NCI-H1436 treated with DMSO at 0.1 percent for 48 hours (cell line): ENCODE results near the gene CWF19L1.
A peak's percentile ranks its signal among the peaks of the same experiment; 100 is the strongest.

ENCODE experiments used
- DNase-seq: peaks from one replicate; lab custom pipeline; 2025; lab: John Stamatoyannopoulos, UW

The CWF19L1 gene

DNA sequence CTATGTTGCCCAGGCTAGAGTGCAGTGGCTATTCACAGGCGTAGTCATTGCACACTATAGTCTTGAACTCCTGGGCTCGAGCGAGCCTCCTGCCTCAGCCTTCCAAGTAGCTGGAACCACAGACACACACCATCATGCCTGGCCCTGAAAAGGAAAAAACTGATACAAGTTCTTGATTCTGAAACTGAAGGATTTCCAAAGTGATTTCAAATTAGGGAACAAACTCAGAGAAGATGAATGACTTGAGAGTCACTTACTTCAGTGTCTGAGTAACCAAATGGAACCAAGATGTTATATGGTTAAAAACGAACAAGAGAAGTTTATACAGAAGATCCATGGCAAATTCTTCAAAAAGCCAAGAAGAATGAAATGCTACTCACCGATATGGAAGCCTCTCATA lies 14.4 kb downstream of the CWF19L1 start:
- no peak for DNase-seq

DNA sequence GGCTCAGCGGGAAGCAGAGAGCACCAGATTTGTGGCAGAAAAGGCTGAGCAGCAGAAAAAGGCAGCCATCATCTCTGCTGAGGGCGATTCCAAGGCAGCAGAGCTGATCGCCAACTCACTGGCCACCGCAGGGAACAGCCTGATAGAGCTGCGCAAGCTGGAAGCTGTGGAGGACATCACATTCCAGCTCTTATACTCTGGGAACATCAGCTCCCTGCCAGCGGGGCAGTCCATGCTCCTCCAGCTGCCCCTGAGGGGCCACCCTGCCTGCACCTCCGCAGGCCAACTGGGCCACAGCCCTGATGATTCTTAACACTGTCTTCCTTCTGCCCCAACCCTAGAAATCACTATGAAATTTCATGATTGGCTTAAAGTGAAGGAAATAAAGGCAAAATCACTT lies 18.6 kb downstream of the CWF19L1 start:
- no peak for DNase-seq

DNA sequence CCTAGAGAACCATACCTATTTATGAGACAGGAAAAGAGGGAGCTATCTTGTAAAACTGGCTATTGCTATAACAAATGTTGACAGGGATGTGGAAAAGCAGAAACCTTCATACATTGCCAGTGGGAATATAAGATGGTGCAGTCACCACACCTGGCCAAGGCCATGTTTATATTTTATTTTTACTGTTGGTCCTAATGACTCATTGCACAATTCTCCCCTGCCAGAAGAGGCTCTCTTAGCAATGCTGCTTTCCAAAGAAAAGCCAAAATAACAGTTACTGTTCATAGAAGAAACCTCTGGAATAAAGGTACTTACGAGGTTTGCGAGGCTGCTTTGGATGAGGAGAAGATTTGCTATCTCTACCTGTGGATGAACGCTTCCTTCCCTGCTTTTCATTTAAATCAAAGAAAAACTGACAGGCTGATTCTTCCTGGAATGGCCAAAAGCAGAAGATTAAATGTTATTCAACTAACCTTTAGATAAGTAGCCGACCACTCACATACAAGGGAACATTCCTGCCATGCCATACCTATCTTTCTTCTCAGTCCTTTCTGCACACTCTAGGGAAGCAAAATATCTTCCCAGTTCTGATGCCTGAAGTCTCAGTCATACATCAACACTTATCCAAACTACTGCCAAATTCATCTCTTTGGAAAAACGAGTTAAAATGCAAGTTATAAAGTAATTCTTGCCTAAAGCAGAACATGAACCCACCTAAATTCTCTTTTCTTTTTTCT lies 21.8 kb downstream of the CWF19L1 start:
- no peak for DNase-seq

DNA sequence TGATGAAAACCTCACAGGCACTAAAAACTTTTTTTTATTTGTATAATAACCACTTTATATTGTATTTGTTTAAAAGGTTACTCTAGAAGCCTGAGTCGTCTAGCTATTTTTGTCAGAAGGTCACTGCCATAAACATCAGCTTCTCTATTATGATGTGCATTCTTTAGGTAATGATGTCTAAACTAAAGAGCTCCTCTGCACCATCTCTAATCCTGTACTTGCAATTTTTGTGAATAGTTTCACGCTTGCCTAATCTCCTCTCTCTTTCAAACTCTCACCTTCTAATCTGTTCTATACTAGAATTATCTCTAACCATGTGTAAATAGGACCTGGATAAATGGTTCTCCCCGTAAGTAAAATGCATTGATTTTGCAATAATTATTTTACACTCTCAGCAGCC lies 27.6 kb downstream of the CWF19L1 start:
- DNase-seq = no peak

DNA sequence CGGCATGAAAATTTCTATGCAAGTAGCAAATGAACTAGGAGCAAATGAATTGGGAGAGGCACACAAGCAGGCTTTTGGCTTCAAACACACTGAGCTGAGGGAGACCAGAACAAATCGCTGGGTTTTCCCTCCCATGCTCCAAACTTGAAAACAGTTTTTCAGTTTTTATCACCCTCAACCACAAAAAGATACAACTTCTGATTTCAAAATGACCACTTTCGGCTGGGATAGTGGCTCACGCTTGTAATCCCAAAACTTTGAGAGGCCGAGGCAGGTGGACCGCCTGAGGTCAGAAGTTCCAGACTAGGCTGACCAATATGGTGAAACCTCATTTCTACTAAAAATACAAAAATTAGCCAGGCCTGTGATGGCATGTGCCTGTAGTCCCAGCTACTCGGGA lies 29.0 kb downstream of the CWF19L1 start:
- no peak for DNase-seq

DNA sequence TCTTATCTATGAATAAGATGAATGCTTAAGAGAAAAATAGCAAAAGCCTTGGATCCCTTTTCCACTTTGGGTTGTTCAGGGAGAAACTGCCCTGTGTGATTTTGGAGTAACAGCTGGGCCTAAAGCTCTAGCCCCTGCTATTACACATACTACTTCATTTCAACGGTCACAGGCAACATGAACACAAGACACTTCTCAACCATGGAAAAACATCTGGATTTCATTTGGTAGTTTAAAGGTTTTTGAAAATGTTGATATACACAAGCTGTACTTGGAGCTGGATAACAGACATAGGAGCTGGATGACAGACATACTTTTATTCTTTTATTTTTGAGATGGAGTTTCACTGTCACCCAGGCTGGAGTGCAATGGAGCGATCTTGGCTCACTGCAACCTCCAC lies 35.3 kb downstream of the CWF19L1 start:
- no peak for DNase-seq

DNA sequence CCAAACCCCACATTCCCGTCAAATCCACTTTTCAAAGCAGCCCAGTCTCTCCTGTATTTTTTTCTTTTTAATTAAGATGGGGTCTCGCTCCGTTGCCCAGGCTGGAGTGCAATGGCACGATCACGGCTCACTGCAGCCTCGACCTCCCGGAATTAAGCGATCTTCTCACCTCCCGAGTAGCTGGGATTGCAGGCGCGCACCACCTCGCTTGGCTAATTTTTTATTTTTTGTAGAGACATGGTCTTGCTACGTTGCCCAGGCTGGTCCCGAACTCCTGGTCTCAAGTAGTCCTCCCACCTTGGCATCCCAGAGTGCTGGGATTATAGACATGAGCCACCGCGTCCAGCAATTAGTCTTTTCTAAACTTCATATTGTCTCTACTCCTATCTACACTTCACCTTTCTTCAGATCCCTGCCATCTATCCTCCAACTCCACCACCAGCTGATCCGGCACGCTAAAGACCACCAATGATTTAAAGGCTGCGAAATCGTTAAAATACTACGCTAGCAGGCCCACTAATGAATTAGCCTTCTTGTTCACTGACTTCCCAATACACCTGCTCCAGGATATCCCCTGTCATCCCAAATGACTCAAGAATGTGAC lies 37.5 kb downstream of the CWF19L1 start:
- no peak for DNase-seq

DNA sequence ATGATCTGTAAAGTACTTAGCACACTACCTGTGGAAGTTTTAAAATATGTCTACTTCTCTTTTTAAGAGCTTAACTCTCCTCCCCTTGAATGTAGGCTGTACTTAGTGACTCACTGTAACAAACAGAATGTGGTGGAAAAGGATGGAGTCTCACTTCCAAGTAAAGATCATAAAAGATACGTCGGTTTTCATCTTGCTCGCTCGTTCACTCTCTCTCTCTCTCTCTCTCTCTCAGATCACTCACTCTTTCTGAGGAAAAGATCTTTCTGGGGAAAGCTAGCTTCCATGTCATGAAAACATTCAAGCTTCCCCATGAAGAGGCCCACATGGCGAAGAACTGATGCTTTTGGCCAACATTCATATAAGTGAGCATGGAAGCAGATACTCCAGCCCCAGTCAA lies 43.6 kb downstream of the CWF19L1 start:
- DNase-seq = no peak

DNA sequence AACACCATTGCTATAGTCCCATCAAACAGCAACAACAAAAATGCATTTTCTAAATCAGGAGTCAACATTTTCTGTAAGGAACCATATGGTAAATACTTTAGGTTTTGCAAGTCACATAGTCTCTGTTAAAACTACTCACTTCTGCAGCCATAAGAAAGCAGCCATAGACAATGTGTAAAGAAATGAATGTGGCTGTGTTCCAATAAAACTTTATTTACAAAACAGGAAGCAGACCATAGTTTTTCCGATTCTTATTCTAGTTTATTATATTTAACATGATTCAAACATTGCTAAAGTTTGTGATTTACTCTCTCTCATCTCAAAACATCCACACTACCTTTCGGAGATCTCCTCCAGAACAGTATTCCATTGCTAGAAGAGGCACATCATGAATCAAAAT lies 44.9 kb downstream of the CWF19L1 start:
- DNase-seq = no peak

DNA sequence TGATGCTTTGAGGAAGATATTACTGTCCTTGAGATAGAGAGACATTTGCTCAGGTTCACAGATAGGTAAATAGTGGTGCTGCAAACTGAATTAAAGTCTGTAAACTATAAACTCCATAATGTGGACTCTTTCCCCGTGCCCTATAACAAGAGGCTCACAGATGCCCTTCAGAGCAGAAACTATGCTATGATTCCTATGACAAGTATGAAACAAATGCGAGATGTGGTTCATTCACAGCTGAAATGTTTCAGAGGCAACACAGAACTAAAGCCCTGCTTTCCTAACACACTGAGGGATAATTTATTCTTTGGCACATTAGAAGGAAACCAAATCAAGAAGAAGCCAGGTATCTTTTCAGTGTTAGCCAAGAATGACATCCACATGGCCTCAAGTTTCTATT lies 51.4 kb downstream of the CWF19L1 start:
- no peak for DNase-seq

DNA sequence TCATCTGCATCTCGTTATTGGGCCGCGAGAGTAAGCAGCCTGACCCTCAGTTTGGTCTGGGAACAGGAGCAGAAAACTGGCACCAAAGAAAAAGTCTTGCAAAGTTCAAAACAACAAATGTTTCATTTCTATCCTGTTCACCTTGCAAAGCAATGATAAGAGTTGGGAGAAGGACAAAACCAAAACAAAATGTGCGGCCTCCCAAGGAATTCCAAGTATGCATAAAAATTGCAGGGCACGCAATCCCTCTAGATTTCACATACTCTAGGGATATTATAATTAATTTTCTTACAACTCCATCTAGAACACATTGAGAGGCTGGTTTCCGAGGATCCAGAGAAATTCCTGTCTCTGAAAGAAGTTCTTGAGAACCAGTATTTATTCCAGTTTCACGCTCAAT lies 58.1 kb downstream of the CWF19L1 start:
- DNase-seq = no peak

DNA sequence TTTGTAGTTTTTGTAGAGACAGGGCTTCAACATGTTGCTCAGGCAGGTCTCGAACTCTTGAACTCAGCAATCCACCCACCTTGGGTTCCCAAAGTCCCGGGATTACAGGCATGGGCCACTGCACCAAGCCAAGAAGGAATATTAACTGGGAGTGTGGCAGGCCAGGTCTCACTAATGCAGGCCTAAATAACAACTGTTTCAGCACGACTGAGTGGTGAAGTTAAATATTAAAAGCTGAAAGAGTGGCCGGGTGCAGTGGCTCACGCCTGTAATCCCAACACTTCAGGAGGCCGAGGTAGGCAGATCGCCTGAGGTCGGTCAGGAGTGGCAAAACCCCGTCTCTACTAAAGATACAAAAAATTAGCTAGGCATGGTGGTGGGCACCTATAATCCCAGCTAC lies 59.2 kb downstream of the CWF19L1 start:
- DNase-seq = no peak

DNA sequence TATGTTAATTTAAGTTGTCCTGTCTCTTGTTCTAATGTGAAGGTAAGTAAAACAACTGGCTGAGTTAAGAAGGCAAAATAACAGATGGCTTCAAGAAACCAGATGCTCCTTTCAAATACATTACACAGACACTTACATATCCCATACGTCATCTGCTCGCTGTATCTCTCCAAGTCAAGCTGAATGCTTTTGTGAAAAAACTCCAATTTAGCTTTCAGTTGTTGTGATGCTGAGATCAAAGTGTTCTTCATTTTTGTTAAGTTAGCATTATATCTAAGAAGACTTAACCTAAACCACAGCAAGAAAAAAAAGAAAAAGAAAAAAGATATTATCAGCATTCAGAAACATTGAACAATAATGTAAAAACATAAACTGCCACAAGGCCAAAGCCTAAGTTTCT lies 63.1 kb downstream of the CWF19L1 start:
- DNase-seq = no peak

DNA sequence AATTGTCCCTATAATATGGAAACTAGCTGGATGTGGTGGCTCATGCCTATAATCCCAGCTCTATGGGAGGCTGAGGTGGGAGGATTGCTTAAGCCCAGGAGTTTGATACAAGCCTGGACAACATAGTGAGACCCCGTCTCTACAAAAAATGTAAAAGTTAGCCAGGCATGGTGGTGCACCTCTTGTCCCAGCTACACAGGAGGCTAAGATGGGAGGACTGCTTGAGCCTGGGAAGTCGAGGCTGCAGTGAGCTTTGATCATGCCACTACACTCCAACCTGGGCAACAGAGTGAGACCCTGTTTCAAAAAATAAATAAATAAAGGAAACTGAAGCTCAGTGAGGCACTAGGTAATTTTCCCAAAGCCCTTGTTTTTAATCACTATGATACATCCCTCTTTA lies 65.9 kb downstream of the CWF19L1 start:
- DNase-seq = no peak

DNA sequence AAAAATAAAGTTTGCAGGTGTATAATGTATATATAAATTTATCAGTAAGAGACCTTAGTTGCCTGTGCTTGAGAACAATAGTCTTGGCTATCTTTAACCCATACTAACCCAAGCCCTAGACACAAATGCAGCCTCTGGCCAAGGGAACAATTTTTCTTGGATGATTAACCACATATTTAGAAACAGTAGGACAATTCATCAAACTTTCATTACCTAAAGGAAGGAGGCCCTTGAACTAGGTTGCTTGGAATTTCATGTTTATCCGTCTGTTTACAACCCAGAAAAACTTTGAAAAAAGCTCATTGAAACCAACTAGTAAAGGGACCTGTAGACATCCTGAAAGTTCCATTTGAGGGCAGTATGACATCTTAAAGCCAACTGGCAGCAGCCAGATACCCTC lies 72.7 kb downstream of the CWF19L1 start:
- no peak for DNase-seq

DNA sequence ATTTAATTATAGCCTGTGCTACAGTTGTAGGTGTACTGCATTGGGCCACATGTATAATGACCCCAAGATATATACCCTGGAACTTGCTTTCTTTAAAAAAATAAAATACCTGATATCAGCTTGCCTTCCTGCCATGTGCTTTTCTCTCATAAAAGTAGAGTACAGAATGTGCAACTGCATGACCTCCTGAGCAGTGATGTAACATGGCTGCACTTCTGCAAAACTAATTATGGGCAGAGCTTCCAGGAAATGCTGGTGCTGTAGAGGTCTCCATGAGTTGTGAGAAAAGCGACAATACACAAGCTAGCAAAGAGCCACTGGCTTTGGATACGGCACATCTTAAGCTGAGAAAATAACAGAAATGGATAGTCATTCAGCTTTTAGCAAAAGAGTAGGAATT lies 75.1 kb downstream of the CWF19L1 start:
- no peak for DNase-seq

DNA sequence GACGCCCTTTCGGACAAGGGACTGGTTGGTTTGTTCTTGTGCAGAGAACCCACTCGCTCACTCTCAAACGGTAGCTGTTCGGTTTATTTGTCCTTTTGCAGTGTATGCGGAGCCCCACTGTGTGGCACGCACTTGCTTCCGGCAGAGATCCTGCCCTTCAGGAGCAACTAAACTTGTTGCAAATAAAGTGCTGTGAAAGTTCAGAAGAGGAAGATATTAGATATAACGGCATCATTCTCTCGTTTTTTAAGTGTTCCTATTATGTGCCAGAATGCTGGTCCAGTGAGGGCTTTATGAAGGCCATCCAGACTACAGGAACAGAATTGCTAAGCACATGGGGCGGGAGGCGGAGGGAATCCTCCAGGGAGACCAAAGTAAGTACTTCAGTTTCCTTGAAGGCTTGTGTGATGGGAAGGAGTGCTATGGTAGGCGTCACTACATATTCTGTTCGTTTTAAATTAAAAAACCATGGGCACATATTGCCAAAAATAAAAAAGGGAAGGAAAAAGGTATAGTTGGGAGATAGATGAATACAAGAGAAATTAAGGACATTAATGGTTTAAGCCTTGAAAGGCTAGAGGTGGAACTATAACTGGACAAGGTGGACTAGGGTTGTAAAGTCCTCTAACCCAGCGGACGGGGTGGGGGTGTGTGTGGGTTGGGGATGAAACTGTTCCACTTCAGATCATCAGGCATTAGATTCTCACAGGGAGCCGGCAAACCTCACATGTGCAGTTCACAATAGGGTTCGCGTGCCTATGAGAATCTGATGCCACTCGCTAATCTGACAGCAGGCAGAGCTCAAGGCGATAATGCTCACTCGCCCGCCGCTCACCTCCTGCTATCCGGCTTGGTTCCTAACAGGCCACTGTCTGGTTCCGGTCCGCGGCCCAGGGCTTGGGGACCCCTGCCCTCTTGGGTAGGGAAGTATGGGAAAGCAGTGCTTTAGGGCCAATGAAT lies 80.9 kb downstream of the CWF19L1 start:
- DNase-seq = no peak

DNA sequence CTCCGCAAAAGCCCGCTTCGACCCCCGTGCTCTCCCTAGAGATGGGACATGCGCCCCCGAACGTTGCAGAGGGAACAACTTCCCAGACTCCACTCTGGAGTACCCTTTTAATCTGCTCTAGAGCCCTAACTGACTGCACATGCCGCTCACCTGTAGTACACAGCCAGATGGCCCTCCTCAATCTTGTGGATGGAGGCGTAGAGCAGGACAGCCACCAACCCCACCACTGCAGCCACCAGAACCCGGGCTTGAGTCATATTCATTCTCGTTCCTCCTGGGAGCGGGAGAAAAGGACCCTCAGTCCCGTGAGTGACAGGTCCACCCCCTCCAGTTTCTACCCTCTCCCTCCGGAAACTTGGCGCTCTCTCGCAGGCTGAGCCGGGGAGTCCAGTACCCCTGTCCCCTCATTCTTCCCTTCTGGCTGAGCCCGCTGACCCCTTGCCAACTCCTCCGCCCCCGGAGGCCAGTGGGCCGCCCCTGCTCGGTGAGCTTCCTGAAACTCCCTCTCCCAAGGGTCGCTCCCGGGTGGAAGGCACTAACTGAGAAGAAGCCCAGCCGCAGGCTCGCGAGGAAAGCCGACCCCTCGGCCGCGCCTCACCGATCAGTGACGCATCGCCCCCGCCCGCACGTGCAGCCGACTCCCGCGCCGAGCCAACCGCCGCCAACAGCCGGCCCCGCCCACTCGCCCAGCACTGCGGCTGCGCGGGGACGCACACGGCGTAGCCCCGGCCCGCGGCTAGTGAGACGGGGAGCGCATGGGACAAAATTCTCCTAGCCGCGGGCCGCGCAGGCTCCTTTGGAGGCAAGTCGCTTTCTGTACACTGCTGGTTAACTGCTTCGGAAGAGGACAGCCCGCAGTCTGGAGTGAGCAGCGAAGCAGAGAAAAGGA lies 81.8 kb downstream of the CWF19L1 start, which contains the start of gene ERLIN1:
Gene ERLIN1, minus strand, starts transcription at position 666 of the 889 bp plus-strand sequence. Its CDS starts 403 bp downstream, at position 263.
- peak; percentile 53 for DNase-seq

DNA sequence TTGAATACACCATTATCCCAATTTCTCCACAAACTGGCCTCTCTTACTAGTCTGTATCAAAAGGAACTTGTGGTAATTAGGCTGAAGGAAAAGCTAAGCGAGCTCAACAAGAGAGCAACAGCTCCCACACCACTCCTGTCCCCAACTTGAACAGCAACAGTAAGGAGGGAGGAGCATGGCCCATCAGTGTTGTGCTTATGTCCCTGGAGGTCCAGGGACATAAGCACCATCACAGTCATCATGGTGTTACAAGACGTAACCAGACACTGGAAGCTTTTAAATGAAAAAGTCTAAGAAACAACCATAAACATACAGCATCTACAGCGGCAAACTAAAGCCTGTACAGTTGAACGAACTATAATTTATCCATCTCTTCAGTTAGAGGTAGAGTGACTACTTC lies 82.6 kb downstream of the CWF19L1 start:
- DNase-seq = no peak

DNA sequence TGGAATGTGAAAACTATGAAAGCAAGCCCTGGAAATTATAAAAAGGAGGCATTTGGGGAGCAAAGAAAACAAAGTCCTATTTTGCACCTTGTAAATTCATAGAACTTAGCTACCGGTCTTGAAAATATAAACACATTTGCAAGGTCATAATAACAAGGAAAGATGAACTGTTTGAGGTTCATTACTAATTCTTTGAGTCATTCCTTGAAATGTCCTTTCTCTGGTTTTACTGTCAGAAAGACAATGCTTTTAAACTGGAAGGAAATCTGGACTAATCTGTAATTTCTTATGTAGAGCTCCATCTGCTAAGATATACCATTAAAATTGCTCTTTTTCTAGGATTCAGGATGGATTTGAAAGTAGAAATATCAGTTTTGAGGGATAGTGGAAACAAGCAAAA lies 83.0 kb downstream of the CWF19L1 start:
- no peak for DNase-seq

DNA sequence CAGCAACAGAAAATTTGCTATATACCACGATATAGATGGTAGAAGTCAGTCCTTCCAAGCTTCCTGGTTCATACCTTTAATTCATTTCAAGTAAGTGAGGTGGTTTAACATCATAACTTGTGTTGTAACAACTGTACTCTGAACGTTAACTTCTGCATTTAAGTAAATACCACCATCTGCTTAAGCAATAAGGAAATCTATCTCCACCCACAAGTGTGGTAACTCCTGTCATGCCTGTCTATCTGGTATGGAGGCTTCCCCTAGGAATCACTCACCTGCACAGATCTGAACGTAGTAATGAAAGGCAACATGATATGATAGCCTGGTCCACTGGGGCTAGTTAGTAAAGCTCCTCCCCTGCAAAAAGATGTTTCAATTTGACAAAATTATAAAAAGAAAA lies 84.0 kb downstream of the CWF19L1 start:
- DNase-seq = no peak

DNA sequence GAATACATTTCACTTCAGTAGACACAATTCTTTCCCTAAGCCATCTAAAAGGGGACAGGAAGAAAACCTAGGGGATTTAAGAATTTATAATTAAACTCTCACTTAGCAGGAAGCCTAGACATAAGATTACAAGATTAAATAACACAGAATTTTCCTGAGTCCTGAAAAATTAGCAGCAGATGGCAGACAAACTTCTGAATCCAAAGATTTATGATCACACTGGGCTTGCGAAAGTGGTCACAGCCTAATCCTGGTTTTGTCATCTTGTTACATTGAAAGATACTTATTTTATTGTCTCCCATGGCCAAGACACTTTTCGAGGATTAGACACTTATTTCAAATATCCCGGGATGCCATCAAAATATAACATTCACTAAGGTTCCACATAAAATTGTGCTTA lies 84.5 kb downstream of the CWF19L1 start:
- DNase-seq = no peak
